Spinal cord (tissue), 10 donors: ENCODE measurements around the gene RSF1. TPM values are rescaled to one million over a fixed set of nuclear protein-coding genes. Genes with fewer than 3 reads are reported as not detected.
A peak's percentile ranks its signal among the peaks of the same experiment; 100 is the strongest.

Source experiments
- DNase-seq, 6 donors: peaks; one replicate each; pipeline versions ENCODE4 v3.0.0 to v3.0.0-alpha.2; 2013 to 2015; ENCODE audit warnings: low spot score in 6 of 6, low read depth in 4 of 6
- H3K27ac ChIP-seq: one replicate; pipeline ENCODE4 v1.5.1; 2013; ENCODE audit warnings: low read depth, low read length, control low read depth
- H3K27me3 ChIP-seq: one replicate; pipeline ENCODE4 v1.6.1; 2013; ENCODE audit warnings: low read length; ENCODE audit not compliant: control insufficient read depth, insufficient read depth
- H3K36me3 ChIP-seq: one replicate; pipeline ENCODE4 v1.6.1; 2013; ENCODE audit warnings: low read length; ENCODE audit not compliant: control insufficient read depth, insufficient read depth
- H3K4me1 ChIP-seq: one replicate; pipeline ENCODE4 v1.6.1; 2013; ENCODE audit warnings: low read length; ENCODE audit not compliant: control insufficient read depth, insufficient read depth
- H3K4me3 ChIP-seq: one replicate; pipeline ENCODE4 v1.5.1; 2013; ENCODE audit warnings: low read depth, low read length, control low read depth
- H3K9me3 ChIP-seq: one replicate; pipeline ENCODE4 v1.6.1; 2013; ENCODE audit warnings: low read length; ENCODE audit not compliant: control insufficient read depth, insufficient read depth
- WGBS: methylation state at CpG from one replicate; pipeline ENCODE4 v1.1.5; 2013; ENCODE audit warnings: missing lambda C conversion rate; ENCODE audit not compliant: insufficient coverage; 5-methylcytosine and 5-hydroxymethylcytosine counted together
- polyA plus RNA-seq, 2 donors: library from polyadenylated mRNA; unstranded; fragments of 120-200 nt; gene quantifications; one replicate each; pipeline ENCODE4 v1.2.1, GENCODE V29; 2013; ENCODE audit not compliant: insufficient read length in 2 of 2
- total RNA-seq, 2 donors: library from RNA; depleted of rRNA in 1 of 2; stranded (reverse); fragments of 120-200 nt in 1 of 2; fragments of >200 nt in 1 of 2; gene quantifications; one replicate each; pipeline versions ENCODE4 v1.2.3 to v1.2.4, GENCODE V29; 2013 to 2014
- donor health status: healthy.

The RSF1 gene
- total and polyA plus RNA-seq, 4 donors = 37.7 to 80.3 (median 63.5) TPM

DNA sequence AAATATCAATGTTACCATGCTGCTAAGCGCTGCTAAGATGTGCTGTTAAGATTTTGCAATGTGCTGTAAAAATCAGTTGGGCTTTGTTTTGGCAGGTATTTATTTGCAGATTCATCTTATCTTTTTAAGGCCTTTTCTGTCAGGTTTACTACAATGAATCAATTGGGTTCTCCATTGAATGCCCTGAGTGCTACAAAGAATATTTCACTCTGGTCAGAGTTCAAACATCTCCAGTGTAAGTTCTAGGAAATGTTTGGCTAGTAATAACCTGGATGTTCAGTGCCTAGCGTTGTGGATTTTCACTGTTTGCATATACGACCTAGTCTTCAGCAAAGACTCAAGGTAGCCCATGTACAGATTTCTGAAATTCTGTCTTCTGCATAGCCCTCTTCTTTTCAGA, 36.0 kb downstream of the RSF1 start:
- Histone ChIP-seq H3K9me3 (no peaks in the 10 kb centered on the region), H3K27me3 (no peaks in the 10 kb centered on the region), H3K4me3 (no peak overlapping the region), H3K4me1 (peaks cover 4% of the 10 kb centered on the region), H3K36me3 (peaks cover 3% of the 10 kb centered on the region), H3K27ac (no peak overlapping the region)
- no peak for DNase-seq
- 63% methylated on average over 2 of the region's 3 CpGs for WGBS

DNA sequence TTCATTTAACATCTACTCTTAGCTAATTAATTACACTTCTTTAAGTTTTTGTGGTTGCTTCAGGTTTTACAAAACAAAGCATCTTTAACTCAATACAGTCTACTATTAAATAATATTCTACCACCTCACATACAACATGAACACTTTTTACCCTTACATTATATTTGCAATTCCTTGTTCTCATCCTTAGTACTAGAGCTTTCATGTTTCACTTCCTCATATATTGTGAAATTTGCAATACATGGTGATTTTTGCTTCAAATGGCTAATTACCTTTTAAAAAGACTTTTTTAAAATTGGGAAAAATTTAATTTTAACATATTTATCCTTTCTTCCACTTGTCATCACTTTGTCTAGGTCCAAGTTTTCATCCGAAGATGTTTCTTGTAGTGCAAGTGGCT, 37.5 kb downstream of the RSF1 start:
- DNase-seq = no peak
- H3K9me3 ChIP-seq = no peaks in the 10 kb centered on the region
- WGBS = no CpG with 5 or more reads among the region's 1 CpG
- H3K27me3 ChIP-seq = no peaks in the 10 kb centered on the region
- H3K4me1 ChIP-seq = no peaks in the 10 kb centered on the region
- no peaks in the 10 kb centered on the region for H3K36me3 ChIP-seq
- no peak overlapping the region for H3K27ac ChIP-seq
- H3K4me3 ChIP-seq = no peak overlapping the region

DNA sequence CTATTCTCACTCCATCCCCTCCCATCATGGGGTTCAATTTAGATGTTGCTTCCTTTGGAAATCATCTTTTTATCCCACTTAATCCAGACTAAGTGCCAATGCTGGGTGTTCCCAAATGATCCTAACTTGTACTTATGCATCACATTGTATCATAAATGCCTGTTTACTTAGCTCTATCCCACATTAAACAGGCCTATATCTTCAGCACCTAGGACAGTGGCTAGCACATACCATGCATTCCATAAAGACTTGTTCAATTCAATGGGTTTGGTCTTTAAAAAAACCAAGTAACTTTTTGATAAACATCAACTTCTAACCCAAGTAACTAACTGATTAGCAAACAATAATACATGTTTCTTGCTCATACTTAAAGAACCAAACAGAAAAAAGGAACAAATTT, 40.6 kb downstream of the RSF1 start:
- no peak overlapping the region for H3K27ac ChIP-seq
- H3K4me1 ChIP-seq = no peaks in the 10 kb centered on the region
- DNase-seq = no peak
- H3K4me3 ChIP-seq = no peak overlapping the region
- H3K27me3 ChIP-seq = no peaks in the 10 kb centered on the region
- no peaks in the 10 kb centered on the region for H3K36me3 ChIP-seq
- no peaks in the 10 kb centered on the region for H3K9me3 ChIP-seq

DNA sequence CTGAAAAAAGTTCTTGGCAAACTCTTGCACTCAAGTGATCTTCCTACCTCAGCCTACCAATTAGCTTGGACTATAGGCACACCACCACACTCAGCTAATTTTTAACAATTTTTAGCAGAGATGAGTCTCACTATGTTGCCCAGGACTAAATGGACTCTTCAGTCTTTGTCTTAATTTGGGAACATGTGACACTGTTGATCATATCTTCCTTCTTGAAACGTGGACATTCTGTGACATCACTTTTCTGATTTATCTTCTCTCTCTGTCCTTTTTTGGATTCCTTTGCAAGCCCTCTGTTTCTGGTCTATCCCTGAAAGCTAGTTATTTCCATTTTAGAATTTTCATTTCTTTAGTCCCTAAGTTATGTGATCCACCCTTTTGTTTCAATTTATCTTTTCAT, 42.0 kb downstream of the RSF1 start:
- Histone ChIP-seq H3K4me3 (no peak overlapping the region), H3K27me3 (no peaks in the 10 kb centered on the region), H3K9me3 (no peaks in the 10 kb centered on the region), H3K4me1 (no peaks in the 10 kb centered on the region), H3K27ac (no peak overlapping the region), H3K36me3 (no peaks in the 10 kb centered on the region)
- 77% methylated on average over 1 of the region's 1 CpG for WGBS
- no peak for DNase-seq

DNA sequence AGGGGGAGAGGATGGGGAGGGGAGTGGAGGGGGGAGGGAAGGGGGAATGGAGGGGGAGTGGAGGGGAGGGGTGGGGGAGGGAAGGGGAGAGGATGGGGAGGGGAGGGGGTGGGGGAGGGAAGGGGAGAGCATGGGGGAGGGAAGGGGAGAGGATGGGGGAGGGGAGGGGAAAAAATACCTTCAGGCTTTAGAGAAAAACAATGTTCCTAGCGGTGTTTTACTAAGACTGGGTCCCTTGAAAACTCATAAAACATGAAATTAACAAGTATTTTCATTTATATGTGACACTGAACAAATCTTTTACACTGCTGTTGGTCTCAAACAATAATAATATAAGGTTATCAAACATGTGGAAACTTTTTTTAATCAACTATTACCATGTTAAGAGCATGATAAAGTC, 42.4 kb downstream of the RSF1 start:
- no peak overlapping the region for H3K4me3 ChIP-seq
- no CpG with 5 or more reads among the region's 1 CpG for WGBS
- H3K4me1 ChIP-seq = no peaks in the 10 kb centered on the region
- no peaks in the 10 kb centered on the region for H3K27me3 ChIP-seq
- H3K36me3 ChIP-seq = no peaks in the 10 kb centered on the region
- no peak for DNase-seq
- no peaks in the 10 kb centered on the region for H3K9me3 ChIP-seq
- no peak overlapping the region for H3K27ac ChIP-seq

DNA sequence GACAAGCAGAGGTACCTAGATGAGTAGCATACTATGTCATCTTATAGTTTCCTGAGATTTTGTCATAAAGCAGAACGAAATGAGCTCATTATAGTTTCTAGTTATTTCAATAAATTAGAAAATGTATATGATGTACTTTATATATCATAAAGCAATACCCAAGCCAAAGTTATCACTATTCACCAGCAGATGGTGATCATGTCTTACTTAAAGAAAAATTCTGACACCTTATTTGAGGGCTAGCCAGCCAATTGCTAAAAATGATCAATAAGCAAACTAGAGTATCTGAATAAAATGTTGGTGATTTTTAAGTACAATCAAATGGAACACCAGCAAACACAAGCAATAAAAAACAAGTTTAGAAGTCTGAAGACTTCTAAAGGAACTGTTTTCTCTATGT, 44.1 kb downstream of the RSF1 start:
- H3K36me3 ChIP-seq = no peaks in the 10 kb centered on the region
- WGBS = no CpG with 5 or more reads among the region's 1 CpG
- H3K9me3 ChIP-seq = no peaks in the 10 kb centered on the region
- no peak overlapping the region for H3K4me3 ChIP-seq
- H3K4me1 ChIP-seq = no peaks in the 10 kb centered on the region
- no peak overlapping the region for H3K27ac ChIP-seq
- H3K27me3 ChIP-seq = no peaks in the 10 kb centered on the region
- peak in 3 of 6 donors; percentile 9 to 77 (median 42) for DNase-seq

DNA sequence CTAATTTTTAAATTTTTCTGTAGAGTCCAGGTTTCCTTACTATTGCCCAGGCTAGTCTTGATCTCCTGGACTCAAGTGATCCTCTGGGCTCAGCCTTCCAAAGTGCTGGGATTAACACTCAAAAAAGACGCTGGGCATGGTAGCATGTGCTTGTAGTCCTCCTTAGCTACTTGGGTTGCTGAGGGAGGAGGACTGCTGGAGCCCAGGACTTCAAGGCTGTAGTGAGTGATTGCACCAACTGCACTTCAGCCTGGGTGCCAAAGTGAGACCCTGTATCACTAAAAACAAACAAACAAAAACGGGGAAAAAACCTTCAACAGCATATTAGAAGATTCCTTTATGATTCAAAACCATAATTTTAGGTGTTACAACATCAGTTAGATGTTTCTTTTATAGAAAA, 44.6 kb downstream of the RSF1 start:
- H3K4me1 ChIP-seq = no peaks in the 10 kb centered on the region
- no peaks in the 10 kb centered on the region for H3K9me3 ChIP-seq
- H3K27ac ChIP-seq = no peak overlapping the region
- no peak overlapping the region for H3K4me3 ChIP-seq
- DNase-seq = no peak
- no peaks in the 10 kb centered on the region for H3K27me3 ChIP-seq
- H3K36me3 ChIP-seq = no peaks in the 10 kb centered on the region
- no CpG with 5 or more reads among the region's 2 CpGs for WGBS

DNA sequence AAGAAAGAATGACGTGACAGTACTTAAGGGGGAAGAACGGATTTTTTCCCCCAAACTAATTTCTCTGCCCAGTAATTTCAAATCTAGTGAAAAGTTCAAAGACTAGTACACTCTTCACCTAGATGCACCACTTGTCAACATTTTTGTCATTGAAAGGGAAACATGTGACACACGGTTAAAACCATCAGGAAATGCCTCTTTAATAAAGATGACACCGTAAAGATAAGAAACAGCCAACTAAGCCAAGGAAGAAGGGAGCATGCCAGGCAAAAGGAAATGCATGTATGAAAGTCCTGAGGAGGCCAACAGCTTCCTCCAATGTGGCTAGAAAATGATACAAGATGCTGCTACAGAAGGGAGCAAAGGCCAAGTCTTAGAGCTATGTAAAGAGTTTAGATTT, 49.4 kb downstream of the RSF1 start:
- Histone ChIP-seq H3K4me3 (no peak overlapping the region), H3K4me1 (no peaks in the 10 kb centered on the region), H3K36me3 (no peaks in the 10 kb centered on the region), H3K27ac (no peak overlapping the region), H3K27me3 (no peaks in the 10 kb centered on the region), H3K9me3 (no peaks in the 10 kb centered on the region)
- no peak for DNase-seq
- WGBS = 100% methylated on average over 2 of the region's 4 CpGs

DNA sequence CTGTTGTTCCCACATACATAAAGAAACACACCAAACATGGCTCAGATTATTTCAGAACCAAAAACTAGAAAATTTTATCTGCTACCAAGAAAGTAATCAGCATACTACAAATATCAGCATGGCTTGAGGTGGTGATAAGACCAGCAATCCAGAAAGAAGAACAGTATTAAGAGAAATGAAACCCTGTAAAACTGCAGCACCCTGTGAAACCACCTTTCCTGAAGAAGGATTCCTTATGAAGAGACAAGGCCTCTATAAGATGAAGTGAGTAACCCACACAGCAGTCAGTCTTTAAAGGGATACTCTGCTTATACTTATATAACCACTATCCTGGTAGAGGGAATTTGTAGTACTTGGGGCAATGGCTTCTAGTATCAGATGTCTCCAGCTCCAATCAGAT, 49.9 kb downstream of the RSF1 start:
- Histone ChIP-seq H3K4me1 (no peaks in the 10 kb centered on the region), H3K4me3 (no peak overlapping the region), H3K36me3 (no peaks in the 10 kb centered on the region), H3K9me3 (no peaks in the 10 kb centered on the region), H3K27ac (no peak overlapping the region), H3K27me3 (no peaks in the 10 kb centered on the region)
- DNase-seq = no peak

DNA sequence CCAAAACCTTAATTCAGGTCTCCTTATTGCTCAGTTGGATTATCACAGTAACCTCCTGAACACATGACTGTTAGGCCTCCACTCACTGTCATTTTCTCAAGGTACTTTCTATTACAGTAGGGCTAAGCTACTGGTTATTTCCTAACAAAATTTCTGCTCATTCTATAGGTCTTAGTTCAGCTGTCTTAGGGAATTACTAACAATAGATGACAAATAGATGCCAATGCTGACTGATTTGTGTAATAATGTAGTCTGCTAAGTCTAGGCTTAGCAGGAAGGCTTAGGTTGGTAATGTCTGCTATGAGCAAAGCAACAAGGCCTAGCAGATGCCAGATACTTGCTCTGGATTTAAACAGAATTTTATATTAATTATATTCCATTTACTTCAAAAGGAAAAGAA, 58.1 kb downstream of the RSF1 start:
- Histone ChIP-seq H3K4me1 (no peaks in the 10 kb centered on the region), H3K36me3 (peaks cover 8% of the 10 kb centered on the region), H3K27ac (no peak overlapping the region), H3K9me3 (no peaks in the 10 kb centered on the region), H3K27me3 (no peaks in the 10 kb centered on the region), H3K4me3 (no peak overlapping the region)
- no peak for DNase-seq

DNA sequence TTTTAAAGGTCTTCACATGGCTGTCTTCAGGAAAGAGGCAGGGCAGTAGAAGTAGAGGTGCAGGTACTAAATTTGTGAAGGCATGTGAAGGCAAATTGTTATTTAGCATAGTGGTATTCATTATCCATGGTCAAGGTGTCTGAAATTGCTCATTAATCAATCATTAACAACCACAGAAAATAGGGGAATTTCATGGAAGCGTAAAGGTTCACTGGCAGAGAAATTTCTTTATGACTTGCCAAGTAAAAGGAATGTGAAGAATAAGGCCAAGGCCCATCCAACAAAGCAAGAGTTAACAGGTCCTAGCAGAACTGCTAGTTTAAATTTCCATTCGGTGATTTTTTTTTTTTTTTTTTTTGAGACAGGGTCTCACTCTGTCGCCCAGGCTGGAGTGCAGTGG, 59.0 kb downstream of the RSF1 start:
- Histone ChIP-seq H3K4me3 (no peak overlapping the region), H3K27ac (no peak overlapping the region), H3K4me1 (no peaks in the 10 kb centered on the region), H3K27me3 (no peaks in the 10 kb centered on the region), H3K9me3 (no peaks in the 10 kb centered on the region), H3K36me3 (peaks cover 8% of the 10 kb centered on the region)
- no peak for DNase-seq
- WGBS = 80% methylated on average over 1 of the region's 3 CpGs
